Suprapubic skin (tissue), 3 donors: Measurements from ENCODE around the gene COG4.

Experiments used
- POLR2A ChIP-seq, 2 donors: fragments of 450-650 bp; IDR thresholded peaks; one replicate each; pipeline ENCODE4 v1.6.1; 2017; ENCODE audit warnings: antibody characterized with exemption in 2 of 2, mild to moderate bottlenecking in 2 of 2, moderate library complexity in 2 of 2
- TF ChIP-seq, protein P1 (sequence below), 2 donors: fragments of 200-600 bp in 1 of 2; fragments of 450-650 bp in 1 of 2; sonication (generic) in 1 of 2; IDR thresholded peaks; one replicate each; pipeline ENCODE4 v1.5.1; 2016 to 2019; ENCODE audit warnings: antibody characterized with exemption in 2 of 2, mild to moderate bottlenecking in 1 of 2, moderate library complexity in 1 of 2

DNA sequence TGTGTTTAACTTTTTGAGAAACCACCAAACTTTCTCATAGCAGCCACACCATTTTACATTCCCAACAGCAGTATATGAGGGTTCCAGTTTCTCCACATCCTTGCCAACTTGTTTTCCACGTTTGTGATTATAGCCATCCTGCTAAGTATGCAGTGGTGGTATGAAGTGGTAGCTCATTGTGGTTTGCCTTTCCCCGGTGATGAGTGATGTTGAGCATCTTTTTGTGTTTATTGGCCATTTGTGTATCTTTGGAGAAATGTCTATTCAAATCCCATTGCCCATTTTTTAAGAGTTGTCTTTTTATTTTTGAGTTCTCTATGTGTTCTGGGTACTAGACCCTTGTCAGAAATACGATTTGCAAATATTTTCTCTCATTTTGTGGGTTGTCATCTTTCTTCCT is 17.6 kb upstream of the COG4 start:
- TF ChIP-seq POLR2A (IDR thresholded peaks at IDR 0.05), result no peak
- TF ChIP-seq, protein P1, sequence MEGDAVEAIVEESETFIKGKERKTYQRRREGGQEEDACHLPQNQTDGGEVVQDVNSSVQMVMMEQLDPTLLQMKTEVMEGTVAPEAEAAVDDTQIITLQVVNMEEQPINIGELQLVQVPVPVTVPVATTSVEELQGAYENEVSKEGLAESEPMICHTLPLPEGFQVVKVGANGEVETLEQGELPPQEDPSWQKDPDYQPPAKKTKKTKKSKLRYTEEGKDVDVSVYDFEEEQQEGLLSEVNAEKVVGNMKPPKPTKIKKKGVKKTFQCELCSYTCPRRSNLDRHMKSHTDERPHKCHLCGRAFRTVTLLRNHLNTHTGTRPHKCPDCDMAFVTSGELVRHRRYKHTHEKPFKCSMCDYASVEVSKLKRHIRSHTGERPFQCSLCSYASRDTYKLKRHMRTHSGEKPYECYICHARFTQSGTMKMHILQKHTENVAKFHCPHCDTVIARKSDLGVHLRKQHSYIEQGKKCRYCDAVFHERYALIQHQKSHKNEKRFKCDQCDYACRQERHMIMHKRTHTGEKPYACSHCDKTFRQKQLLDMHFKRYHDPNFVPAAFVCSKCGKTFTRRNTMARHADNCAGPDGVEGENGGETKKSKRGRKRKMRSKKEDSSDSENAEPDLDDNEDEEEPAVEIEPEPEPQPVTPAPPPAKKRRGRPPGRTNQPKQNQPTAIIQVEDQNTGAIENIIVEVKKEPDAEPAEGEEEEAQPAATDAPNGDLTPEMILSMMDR (IDR thresholded peaks at IDR 0.05), result no peak
